Stimulated activated CD8-positive, alpha-beta memory T cell treated with anti-CD3 and anti-CD28 coated beads, Interleukin-12 subunit alpha, Interleukin-12 subunit beta, amount 100 ng/mL, for 1 hour (primary cell): ENCODE measurements around the gene CYP2B6.
"Not testable (repeated sequence)": the region's sequence is repeated elsewhere in the genome, so short reads cannot be mapped to it uniquely, and the experiment has no call there.

Experiments
- DNase-seq: peaks from one replicate; pipeline ENCODE4 v3.0.0-alpha.2; 2020; ENCODE audit warnings: low read depth

The CYP2B6 gene

DNA sequence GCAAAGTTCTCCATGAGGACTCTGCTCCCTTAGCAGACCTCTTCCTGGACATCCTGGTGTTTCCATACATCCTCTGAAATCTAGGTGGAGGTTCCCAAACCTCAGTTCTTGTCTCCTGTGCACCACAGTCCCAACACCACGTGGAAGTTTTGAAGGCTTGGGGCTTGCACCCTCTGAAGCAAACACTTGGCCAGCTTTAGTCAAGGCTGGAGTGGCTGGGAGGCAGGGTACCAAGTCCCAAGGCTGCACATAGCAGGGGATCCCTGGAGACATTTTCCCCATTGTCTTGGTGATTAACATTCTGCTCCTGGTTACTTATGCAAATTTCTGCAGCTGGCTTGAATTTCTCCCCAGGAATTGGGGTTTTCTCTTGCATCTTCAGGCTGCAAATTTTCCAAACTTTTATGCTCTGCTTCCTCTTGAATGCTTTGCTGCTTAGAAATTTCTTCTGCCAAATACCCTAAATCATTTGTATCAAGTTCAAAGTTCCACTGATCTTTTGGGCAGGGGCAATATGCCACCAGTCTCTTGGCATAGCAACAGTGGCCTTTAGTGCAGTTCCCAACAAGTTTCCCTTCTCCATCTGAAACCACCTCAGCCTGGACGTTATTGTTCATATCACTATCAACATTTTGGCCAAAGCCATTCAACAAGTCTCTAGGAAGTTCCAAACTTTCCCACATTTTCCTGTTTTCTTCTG is 10.2 kb upstream of the CYP2B6 start:
- not testable (repeated sequence) for DNase-seq

DNA sequence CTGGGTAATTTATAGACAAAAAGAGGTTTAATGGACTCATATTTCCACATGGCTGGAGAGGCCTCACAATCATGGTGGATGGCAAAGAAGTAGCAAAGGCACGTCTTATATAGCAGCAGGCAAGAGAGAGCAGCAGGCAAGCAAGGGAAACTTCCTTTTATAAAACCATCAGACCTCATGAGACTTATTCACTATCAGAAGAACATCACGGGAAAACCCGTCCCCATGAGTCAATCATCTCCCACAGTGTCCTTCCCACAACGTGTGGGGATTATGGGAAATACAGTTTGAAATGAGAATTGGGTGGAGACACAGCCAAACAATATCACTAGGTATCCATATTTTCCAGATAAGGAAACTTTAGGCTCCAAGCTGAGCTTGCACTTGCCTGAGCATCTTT is 9.5 kb upstream of the CYP2B6 start:
- DNase-seq = no peak

DNA sequence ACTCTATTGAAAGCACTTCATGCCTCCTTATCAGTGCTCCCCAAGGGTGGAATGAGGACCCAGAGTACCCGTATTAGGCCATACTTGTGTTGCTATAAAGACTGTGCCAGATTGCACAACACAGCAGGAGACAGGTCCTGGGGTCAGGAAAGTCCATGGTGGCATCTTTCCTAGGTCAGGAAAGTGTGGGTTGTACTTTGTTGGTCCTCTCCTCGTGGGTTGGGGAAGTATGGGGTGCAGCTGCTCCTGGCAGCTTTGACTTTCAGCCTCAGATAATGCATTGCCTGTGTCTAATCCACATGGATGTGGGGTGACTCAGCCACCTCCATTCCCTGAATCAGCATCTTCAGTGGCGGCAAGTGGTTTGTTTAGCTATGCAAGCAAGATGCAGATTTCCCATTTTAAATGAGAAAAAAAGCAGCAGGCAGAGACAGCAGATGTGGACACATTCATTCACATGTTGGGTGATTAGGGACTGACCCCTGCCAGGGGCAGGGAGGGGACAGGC is 8.4 kb upstream of the CYP2B6 start:
- DNase-seq = no peak

DNA sequence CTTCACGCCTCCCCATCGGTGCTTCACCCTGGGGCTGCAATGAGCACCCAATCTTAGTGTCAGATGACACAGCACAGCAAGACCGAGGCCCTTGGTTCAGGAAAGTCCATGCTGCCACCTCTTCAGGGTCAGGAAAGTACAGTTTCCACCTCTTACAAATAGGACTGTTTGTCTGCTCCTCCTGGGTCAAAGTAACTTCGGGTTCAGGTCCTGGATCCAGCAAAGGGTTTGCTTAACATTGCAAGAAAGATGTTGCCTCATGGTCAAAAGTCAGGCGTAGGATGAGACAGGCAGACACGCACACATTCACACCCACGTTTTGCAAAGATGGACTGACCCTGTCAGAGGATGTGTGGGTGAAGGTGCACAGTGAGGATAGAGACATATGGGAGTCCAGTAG is 1.6 kb upstream of the CYP2B6 start:
- no peak for DNase-seq

DNA sequence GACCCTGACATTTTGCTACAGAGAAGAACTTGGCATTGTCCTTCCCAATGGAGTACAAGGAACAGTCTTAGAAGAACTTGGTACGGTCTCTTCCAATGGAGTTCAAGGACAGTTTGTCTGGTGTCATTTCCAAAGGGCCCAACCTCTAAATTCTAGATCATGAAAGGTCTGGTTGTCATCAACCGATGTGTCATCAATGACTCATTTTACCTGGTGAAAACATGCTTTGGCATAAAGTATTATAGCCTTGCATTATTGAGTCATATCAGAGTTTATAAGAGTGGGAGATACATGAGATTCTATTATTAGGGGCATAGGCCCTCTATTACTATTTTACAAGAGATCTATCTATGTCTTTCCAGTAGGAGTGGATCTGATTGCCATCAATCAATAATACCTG is 4.3 kb downstream of the CYP2B6 start:
- no peak for DNase-seq

DNA sequence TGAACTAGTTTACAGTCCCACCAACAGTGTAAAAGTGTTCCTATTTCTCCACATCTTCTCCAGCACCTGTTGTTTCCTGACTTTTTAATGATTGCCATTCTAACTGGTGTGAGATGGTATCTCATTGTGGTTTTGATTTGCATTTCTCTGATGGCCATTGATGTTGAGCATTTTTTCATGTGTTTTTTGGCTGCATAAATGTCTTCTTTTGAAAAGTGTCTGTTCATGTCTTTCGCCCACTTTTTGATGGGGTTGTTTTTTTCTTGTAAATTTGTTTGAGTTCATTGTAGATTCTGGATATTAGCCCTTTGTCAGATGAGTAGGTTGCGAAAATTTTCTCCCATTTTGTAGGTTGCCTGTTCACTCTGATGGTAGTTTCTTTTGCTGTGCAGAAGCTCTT is 7.9 kb downstream of the CYP2B6 start:
- not testable (repeated sequence) for DNase-seq

DNA sequence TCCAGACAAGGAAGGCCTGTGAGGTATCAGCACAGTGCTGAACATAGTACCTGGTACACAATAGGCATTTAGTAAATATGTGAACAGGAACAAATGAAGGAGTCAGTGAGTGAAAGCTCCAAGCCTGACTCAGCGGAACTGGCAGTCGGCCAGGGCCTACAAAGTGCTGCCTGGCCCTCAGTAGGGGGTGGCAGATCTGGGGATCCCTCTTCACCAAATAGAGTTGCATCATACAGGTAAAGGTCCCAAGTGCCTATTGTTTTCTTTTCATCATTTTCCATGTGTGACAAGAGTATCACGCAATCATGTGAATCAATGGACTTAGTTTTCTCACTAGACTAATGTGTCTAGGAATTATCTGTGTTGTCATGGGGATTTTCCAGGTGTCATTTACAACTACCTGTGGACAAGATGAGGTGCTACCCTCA is 9.2 kb downstream of the CYP2B6 start:
- no peak for DNase-seq

DNA sequence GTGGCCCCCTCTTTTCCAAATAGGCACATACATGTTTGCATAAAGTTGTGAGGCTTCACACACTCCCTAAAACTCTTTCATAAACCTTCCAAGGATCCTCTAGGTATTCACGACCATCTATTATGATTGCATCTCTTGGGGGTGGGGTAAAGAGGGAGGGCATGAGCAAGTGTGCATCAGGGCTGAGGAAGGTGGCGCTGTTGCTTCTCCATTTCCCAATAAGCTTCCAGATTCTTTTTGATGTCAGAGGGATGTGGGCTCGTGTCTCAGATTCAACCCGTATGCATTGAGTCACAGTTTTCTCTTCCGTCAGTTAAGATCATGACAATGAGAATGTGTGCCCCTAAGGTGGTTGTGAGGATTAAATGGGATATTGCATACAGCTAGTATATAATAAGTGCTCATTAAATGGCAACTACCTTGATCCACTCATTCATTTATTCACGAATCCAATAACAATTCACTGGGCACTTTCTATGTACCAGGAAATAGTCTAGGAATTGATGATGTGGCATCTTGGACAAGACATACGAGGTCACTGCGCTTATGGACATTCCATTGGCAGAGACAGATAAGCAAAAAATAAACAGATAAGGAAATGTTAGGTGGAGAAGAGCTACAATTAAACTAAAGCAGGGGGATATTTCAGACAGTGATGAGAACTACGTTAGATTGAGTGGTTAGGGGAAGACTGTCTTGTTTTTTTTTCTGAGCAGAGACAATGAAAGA is 10.3 kb downstream of the CYP2B6 start:
- DNase-seq = no peak

DNA sequence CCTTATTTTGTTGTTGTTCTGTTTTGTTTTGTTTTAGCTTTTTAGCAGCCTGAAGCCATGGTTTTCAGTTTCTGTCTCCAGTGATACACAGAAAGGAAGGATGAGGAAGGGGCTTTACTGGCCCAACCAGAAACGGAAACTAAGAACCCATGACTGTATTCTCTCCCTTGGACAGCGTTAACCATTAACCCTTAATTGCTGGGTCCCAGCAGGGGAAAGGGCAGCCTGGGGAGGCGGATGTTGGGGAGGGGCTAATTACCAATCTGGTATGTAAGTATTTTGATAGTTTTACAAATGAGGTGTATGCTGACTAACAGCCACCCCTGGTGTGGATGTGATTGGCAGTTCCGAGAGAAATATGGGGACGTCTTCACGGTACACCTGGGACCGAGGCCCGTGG is 12.6 kb downstream of the CYP2B6 start:
- DNase-seq = not testable (repeated sequence)

DNA sequence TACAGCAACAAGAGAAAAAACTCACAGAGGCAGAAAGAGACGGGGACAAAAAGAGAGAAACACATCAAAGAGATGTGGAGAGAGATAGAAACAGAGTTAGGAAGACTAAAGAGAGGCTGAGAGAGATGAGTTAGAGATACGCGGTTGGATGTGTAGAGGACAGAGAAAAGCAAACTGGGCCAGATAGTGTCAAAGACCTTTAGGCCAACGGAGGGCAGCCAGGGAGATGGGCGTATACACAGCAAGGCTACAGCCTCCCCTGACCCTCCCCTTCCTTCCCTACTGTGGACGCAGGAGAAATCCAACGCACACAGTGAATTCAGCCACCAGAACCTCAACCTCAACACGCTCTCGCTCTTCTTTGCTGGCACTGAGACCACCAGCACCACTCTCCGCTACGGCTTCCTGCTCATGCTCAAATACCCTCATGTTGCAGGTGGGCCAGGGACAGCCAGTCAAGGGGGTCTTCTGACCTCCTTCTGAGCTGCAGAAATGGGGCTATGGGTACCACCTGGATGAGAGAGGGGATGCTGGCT is 18.7 kb downstream of the CYP2B6 start:
- DNase-seq = no peak

DNA sequence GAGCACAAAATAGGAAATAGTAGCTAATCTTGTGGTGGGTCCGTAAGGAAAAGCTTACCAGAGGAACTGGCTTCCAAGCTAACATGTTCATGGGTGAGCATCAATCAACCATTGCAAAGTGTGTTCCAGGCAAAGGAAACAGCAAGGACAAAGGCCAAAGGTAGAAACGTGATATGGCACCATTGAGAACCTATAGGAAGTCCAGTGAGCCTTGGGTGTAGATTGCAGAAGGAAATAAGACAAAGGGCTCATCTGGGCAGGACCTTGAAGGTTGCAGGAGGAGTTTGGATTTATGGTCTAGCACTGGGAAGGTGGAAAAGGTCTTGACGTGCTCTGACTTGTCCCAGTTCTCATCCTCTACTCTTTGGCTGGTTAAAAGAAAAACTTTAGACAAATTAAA is 22.3 kb downstream of the CYP2B6 start:
- no peak for DNase-seq

DNA sequence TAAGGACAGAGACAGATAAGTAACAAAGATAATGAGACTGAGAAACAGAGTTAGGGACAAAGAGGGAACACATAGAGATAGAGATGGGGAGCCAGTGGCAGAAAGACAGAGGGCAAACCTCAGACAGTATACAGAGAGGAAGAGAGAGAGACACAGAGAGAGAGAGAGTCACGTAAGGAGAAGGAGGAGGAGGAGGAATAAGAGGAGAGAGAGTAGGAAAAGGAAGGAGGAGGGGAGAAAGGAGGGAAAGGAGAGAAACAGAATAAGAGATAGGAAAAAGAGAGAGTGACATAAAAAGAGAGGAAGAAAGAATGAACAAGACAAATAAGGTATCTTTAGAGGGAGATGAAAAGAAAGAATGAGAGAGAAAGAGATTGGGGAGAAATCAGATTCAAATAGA is 23.6 kb downstream of the CYP2B6 start:
- DNase-seq = no peak

DNA sequence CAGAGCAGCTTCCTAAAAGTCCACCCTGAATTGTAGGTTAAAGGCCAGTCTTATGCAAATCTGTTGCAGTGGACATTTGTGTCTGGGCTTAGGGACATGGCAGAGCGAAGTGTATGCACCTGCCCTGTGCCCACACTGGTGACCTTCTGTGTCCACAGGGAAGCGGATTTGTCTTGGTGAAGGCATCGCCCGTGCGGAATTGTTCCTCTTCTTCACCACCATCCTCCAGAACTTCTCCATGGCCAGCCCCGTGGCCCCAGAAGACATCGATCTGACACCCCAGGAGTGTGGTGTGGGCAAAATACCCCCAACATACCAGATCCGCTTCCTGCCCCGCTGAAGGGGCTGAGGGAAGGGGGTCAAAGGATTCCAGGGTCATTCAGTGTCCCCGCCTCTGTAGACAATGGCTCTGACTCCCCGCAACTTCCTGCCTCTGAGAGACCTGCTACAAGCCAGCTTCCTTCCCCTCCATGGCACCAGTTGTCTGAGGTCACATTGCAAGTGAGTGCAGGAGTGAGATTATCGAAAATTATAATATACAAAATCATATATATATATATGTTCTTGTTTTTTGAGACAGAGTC is 25.5 kb downstream of the CYP2B6 start:
- no peak for DNase-seq

DNA sequence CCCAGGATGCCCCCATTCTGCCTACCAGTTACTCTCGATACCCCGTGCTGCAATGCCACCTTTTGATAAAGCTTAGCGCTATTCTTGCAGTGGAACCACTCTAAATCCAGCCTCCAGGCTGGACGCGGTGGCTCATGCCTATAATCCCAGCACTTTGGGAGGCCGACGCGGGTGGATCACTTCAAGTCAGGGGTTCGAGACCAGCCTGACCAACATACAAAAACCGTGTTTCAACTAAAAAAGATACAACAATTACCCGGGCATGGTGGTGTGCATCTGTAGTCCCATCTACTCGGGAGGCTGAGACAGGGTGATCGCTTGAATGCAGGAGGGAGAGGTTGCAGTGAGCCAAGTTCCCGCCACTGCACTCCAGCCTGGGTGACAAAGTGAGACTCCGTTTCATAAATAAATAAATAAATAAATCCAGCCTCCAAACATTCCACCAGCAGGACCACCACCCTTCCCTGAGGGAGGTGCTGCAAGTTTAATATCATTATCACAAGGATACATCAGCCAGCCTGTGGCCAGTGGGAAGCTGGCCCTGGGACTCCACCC is 27.7 kb downstream of the CYP2B6 start:
- DNase-seq = no peak

DNA sequence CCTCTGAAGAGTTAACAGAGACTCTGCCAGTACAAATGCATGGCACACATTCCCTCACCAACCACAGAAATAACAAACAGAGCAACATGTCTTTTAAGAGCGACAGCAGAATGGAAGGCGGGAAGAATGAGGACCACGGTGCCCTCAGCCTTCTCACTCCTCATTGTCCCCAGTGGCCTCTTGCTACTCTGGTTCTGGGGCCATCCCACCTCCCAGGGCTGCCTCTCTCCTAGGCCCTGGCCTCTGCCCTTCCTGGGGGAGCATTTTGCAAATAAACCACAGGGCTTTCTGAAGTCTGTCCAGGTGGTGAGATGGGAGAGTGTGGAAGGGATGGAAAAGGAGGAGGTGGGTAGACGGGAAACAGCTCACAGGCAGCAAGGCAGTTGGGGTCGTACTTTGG is 28.3 kb downstream of the CYP2B6 start:
- DNase-seq = no peak

DNA sequence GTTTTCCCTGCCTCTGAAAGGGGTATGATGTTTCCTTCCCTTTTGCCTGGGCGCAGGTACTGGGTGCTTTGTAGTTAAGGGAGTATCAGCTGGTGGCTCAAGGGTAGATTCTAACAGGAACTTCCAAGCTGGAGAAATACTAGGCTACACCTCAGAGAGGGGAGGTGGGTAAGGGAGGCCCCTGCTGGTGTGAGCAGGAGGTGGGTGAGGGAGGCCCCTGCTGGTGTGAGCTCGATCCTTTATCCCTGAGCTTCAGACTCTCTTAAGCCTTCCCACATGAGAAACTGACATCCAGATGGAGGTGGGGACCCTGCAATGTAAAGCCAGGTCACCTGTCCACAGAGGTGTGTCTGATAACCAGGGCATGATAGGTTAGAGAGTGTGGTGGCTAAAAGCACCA is 32.1 kb downstream of the CYP2B6 start:
- no peak for DNase-seq

DNA sequence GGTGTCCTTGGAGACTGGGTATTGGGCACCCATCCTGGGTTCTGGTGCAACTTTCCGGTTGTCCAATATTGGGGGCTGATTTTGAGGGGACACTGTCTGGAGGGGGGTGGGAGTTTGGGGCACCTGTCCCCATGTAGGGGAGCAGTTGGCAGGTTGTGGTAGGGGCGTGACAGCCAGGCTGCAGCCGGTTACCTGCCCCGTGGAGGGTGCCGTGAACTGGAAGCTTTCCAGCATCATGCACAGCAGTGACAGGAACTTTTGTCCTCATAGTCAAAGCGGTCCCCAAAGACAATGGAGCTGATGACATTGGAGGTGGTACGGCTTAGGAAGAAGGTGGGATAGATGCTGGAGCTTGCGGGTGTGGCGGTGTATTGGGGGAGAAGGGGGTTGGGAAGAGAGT is 34.3 kb downstream of the CYP2B6 start:
- DNase-seq = no peak

DNA sequence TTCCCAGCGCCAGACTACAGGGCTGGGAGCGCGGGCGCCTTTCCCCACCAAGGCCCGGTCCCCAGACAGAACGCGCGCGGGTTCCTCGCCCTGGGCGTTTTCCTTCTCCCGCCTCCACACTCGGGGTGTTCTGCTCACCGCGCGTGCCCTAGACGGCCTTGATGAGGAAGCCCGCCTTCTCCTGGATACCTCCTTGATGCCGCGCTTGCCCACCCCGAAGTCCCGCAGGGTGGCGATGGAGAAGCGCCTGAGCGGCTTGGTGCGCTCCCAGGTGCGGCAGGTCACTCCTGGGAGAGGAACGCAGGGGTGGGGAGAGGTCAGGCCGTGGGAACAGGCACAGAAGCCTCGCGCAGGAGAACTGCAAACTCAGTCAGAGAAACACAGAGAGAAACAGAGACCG is 34.8 kb downstream of the CYP2B6 start:
- DNase-seq = no peak

DNA sequence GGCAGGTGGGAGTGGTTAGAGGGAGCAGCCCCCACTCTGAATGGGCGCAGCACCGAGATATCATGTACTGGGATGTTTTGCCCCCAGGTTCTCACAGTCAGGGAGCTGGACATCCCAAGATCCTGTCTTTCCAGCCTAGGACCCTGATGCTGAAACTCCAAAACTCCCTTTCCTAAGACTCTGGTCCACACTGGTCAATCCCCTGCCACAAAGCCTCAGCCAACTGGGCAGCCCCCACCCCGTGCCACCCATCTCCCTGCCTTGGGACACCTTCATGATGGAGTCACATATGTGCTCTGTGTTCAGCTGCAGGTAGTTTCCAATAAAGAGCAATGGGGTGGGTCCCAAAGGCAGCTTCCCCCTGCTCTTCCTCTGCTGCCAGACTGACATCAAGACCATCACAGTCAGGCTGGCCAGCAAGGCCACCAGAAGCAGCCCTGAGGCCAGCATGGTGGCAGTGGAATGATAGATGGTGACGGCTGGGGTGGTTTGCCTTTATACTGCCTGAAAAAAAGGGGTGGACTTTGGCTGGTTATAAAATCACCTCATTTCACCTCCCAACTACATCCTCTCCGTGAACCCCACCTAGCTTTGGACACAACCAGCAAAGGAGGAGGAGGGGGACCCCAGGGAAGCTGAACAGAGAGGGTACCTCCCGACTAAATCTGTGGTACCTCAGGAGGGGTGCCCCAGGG is 36.3 kb downstream of the CYP2B6 start:
- no peak for DNase-seq

DNA sequence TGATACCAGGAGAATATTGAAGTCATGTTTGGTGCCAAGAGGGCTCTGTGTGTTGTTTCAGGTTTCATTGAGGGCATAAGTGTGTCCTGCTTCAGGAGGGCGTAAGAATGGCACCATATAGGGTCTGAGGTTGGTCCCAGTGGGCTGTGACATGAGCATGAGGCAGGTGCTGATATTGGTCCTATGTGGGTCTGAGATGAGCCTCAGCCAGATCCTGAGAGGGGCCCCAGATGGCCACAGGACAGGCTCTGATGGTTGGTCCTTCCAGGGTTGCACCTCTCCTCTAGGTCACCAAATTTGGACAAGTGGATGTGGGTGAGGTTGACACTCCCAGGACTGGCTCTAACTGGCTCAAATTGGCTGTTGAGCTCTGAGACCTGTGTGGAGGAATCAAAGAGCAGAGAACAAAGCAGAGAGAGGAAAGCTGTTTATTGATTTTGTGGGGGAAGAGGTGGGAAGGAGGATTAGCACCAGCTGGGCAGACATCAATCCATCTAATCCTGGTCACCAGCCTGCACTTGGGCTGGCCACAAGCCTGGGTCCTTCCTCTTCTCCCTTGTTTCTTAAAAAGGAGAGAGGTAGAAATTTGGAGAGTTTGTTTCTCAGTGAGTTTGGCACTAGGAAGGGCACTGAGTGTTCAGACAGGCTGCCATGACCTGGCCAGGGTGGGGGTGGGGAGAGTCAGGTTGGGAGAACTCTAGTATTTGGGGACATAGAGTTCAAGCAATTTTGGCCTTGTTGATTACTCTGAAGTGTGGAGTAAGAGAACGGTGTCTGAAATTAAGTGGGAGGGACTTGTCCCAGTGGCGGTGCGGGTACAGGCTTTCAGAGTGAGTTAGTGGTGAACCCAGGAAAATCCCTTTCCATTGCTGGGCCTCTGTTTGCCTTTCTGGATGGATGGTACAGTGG is 38.7 kb downstream of the CYP2B6 start:
- no peak for DNase-seq

DNA sequence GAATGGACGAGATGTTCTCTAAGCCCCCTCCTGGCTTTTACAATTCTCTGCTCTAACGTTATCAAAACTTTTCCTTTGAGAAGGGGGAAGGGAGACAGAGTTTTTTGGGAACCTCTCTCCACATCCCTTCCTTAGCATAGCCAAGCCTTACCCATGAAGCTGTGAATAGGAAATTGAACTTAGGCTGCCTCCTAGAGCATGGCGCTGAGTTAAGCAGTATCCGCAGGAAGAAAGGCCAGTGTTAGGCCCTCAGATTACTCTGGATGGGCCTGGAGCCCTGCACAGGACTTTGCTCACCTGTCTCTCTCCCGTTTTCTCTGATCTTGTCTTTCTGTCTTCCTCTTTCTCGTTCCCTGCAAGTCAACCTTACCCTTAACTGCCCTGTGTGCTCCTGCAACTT is 39.6 kb downstream of the CYP2B6 start:
- DNase-seq = no peak
